Testis (tissue), 2 donors: Measurements from ENCODE around the gene MYO15A.

ENCODE experiments used
- POLR2A ChIP-seq: fragments of 450-650 bp; IDR thresholded peaks from one replicate; pipeline ENCODE4 v1.6.1; 2017; ENCODE audit warnings: antibody characterized with exemption, mild to moderate bottlenecking, moderate library complexity
- TF ChIP-seq, protein P1 (sequence below), 3 experiments: fragments of 450-650 bp in 2 of 3; fragments of 200-600 bp in 1 of 3; sonication (generic) in 1 of 3; IDR thresholded peaks; one replicate each; pipeline ENCODE4 v1.5.1; 2016 to 2019; ENCODE audit warnings: antibody characterized with exemption in 3 of 3, mild to moderate bottlenecking in 2 of 3, moderate library complexity in 1 of 3

DNA sequence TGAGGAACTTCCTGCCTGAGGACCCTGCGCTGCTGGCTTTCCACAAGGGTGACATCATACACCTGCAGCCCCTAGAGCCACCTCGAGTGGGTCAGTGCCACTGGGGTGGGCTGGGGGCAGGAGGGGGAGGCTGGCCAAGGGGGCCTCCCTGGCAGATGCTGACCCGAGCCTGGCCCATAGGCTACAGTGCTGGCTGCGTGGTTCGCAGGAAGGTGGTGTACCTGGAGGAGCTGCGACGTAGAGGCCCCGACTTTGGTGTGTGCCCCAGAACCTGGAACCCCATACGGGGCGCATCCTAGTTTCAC, 48.4 kb downstream of the MYO15A start:
- TF ChIP-seq, protein P1, sequence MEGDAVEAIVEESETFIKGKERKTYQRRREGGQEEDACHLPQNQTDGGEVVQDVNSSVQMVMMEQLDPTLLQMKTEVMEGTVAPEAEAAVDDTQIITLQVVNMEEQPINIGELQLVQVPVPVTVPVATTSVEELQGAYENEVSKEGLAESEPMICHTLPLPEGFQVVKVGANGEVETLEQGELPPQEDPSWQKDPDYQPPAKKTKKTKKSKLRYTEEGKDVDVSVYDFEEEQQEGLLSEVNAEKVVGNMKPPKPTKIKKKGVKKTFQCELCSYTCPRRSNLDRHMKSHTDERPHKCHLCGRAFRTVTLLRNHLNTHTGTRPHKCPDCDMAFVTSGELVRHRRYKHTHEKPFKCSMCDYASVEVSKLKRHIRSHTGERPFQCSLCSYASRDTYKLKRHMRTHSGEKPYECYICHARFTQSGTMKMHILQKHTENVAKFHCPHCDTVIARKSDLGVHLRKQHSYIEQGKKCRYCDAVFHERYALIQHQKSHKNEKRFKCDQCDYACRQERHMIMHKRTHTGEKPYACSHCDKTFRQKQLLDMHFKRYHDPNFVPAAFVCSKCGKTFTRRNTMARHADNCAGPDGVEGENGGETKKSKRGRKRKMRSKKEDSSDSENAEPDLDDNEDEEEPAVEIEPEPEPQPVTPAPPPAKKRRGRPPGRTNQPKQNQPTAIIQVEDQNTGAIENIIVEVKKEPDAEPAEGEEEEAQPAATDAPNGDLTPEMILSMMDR (IDR thresholded peaks at IDR 0.05): no peak
- no peak for TF ChIP-seq POLR2A
